Skeletal muscle tissue (tissue), 4 donors: ENCODE data around the gene ALDH3A2. TPM values are rescaled to one million over a fixed set of nuclear protein-coding genes. Genes with fewer than 3 reads are reported as not detected.

Experiments used
- H3K27ac ChIP-seq: one replicate; pipeline ENCODE4 v1.7.0; 2013; ENCODE audit warnings: mild to moderate bottlenecking, low read depth, low read length, inconsistent platforms
- H3K27me3 ChIP-seq, 3 donors: one replicate each; pipeline ENCODE4 v1.7.0; 2013; ENCODE audit warnings: low read length in 3 of 3; ENCODE audit not compliant: control insufficient read depth in 3 of 3, insufficient read depth in 3 of 3
- H3K36me3 ChIP-seq, 3 donors: one replicate each; pipeline ENCODE4 v1.7.0; 2013; ENCODE audit warnings: low read length in 3 of 3; ENCODE audit not compliant: control insufficient read depth in 3 of 3, insufficient read depth in 3 of 3
- H3K4me1 ChIP-seq, 3 donors: one replicate each; pipeline ENCODE4 v1.7.0; 2013; ENCODE audit warnings: low read length in 3 of 3, mild to moderate bottlenecking in 3 of 3; ENCODE audit not compliant: control insufficient read depth in 3 of 3, insufficient read depth in 3 of 3
- H3K4me3 ChIP-seq, 3 donors: one replicate each; pipeline ENCODE4 v1.7.0; 2013; ENCODE audit warnings: low read length in 3 of 3
- H3K9ac ChIP-seq, 3 donors: one replicate each; pipeline ENCODE4 v1.7.0; 2013; ENCODE audit warnings: low read length in 3 of 3, mild to moderate bottlenecking in 3 of 3, moderate library complexity in 2 of 3, low read depth in 1 of 3
- H3K9me3 ChIP-seq, 3 donors: one replicate each; pipeline ENCODE4 v1.7.0; 2013; ENCODE audit warnings: low read length in 3 of 3; ENCODE audit not compliant: control insufficient read depth in 3 of 3
- total RNA-seq: library from RNA; depleted of rRNA; stranded (reverse); fragments of >200 nt; gene quantifications from one replicate; pipeline ENCODE4 v1.2.3, GENCODE V29; 2014
- donor health status: Osteomylitis.

The ALDH3A2 gene
- total RNA-seq, 1 donor from 2014 or later: 63.7 TPM

DNA sequence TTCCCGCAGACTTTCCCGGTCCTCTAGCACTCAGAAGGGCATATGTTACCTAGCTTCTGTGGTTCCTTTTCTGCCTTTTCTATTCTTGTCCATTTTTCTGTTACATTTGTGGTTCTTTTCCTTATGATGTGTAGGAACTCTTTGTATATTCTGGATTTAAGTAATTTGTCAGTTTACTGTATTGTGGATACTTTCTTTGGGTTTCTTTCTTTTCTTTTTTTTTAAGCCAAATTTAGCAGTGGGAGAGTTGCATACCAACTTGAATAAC, 657 bp downstream of the ALDH3A2 start:
- Histone ChIP-seq H3K4me1 (peaks cover 30 to 43% (median 30%) of the 10 kb centered on the region in 3 donors), H3K9ac (peak overlapping the region; percentile 79 to 92 (median 92)), H3K9me3 (no peaks in the 10 kb centered on the region), H3K36me3 (peaks cover 0 to 5% (median 0%) of the 10 kb centered on the region in 3 donors), H3K27me3 (no peaks in the 10 kb centered on the region), H3K27ac (peak overlapping the region; percentile 90), H3K4me3 (peak overlapping the region; percentile 85 to 97 (median 95))

DNA sequence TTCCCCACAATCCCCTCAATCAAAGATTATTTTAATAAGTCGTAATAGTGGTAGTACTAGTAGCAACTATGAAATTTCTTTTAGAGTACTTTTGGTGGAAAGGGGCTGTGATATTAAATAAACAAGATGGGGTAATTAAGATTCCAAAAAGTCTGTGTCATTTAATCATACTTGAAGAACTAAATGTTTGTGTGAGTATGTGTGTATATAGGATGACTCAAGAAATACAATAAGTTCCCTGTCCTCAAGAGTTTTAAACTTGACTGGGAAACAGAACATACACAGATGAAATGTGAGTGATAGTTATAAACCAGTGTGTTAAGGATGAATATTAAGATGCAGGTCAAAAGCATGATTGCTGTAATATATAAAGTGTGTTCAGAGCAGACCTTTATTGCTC, 2.3 kb downstream of the ALDH3A2 start:
- Histone ChIP-seq H3K4me1 (peaks cover 29 to 41% (median 30%) of the 10 kb centered on the region in 3 donors), H3K27me3 (no peaks in the 10 kb centered on the region), H3K9me3 (no peaks in the 10 kb centered on the region), H3K4me3 (no peak overlapping the region), H3K27ac (no peak overlapping the region), H3K9ac (peak overlapping the region in 1 of 3 donors; percentile 48), H3K36me3 (peaks cover 5 to 17% (median 14%) of the 10 kb centered on the region in 3 donors)

DNA sequence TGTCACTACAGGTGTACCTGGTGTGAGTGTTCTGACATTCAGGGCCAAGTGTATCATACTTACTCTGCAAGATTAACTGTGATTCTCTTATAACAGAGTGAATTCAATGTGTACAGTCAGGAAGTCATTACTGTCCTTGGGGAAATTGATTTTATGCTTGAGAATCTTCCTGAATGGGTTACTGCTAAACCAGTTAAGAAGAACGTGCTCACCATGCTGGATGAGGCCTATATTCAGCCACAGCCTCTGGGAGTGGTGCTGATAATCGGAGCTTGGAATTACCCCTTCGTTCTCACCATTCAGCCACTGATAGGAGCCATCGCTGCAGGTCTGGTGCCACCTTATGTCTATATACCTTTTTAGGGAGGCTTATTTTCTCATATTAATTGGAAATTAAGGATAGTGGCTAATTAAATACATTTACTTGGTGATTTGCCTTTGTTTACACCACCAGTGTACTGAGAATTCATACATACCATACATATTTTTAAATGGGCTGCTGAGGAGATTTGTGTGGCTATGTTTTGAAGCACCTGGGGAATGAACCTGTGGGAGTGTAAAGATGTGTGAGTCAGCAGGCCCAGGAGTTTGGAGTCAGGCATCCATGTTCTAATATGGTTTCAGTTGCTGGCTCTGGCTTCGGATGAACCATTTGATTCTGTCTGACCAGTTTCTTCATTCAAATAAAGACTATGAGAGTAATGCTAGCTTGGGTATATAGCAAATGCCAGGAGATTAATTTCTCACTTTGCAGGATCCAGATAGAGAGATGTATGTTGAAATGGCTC, 3.1 kb downstream of the ALDH3A2 start:
- H3K27ac ChIP-seq: no peak overlapping the region
- no peaks in the 10 kb centered on the region for H3K9me3 ChIP-seq
- H3K4me1 ChIP-seq: peaks cover 27 to 37% (median 30%) of the 10 kb centered on the region in 3 donors
- no peaks in the 10 kb centered on the region for H3K27me3 ChIP-seq
- peak overlapping the region in 1 of 3 donors; percentile 24 for H3K4me3 ChIP-seq
- peaks cover 13 to 25% (median 22%) of the 10 kb centered on the region in 3 donors for H3K36me3 ChIP-seq
- H3K9ac ChIP-seq: no peak overlapping the region

DNA sequence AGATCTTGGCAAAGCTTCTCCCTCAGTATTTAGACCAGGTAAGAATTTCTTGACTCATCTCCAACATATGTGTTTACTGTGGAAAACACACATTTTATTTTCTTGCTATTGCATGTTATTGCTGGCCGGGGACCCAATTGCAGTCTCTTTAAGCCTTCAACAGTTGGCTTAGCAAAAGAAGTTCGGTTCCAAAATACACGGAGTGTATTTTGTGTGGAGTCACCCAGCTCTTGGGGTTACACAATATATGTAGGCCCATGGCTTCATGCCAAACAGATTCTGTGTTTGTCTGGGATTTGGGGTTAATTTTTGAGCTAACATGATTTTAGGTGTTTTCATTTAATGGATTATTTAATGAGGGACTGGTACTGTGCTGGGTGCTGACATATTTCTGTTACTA, 4.0 kb downstream of the ALDH3A2 start:
- H3K9ac ChIP-seq: no peak overlapping the region
- no peak overlapping the region for H3K4me3 ChIP-seq
- no peaks in the 10 kb centered on the region for H3K9me3 ChIP-seq
- peaks cover 18 to 32% (median 29%) of the 10 kb centered on the region in 3 donors for H3K36me3 ChIP-seq
- H3K27ac ChIP-seq: no peak overlapping the region
- H3K27me3 ChIP-seq: no peaks in the 10 kb centered on the region
- H3K4me1 ChIP-seq: peaks cover 21 to 28% (median 22%) of the 10 kb centered on the region in 3 donors

DNA sequence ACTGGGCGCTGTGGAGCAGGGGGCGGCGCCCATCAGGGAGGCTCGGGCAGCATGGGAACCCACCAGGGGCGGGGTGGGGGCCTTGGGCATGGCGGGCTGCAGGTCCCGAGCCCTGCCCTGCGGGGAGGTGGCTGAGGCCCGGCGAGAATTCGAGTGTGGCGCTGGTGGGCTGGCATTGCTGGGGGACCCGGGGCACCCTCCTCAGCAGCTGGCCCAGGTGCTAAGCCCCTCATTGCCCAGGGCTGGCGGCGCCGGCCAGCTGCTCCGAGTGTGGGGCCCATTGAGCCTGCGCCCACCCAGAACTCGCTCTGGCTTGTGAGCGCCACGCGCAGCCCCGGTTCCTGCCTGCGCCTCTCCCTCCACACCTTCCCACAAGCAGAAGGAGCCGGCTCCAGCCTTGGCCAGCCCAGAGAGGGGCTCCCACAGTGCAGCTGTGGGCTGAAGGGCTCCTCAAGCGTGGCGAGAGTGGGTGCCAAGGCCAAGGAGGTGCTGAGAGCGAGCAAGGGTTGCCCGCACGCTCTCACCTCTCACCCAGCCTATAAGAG, 5.9 kb downstream of the ALDH3A2 start:
- no peak overlapping the region for H3K4me3 ChIP-seq
- H3K4me1 ChIP-seq: peaks cover 18 to 23% (median 21%) of the 10 kb centered on the region in 3 donors
- H3K27ac ChIP-seq: no peak overlapping the region
- no peaks in the 10 kb centered on the region for H3K9me3 ChIP-seq
- no peak overlapping the region for H3K9ac ChIP-seq
- H3K27me3 ChIP-seq: no peaks in the 10 kb centered on the region
- peaks cover 18 to 38% (median 29%) of the 10 kb centered on the region in 3 donors for H3K36me3 ChIP-seq

DNA sequence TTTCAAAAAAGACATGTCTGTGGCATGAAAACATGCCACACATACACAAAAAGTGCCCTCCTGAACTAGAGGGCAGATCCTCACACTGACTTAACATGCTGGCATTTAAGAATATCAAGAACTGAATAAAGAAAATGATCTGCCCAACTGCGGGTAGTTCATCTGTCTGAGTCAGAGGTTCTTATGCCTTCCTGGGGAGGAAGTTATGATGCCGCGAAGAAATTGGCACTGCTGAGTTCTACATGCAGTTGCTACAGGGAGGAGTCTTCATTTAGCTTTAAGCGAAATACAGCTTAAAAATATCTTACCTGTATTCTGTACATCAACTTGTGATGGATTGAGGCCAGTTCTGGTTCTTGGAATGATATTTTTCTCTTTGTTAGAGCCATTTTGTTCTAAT, 6.3 kb downstream of the ALDH3A2 start:
- Histone ChIP-seq H3K36me3 (peaks cover 18 to 38% (median 29%) of the 10 kb centered on the region in 3 donors), H3K4me3 (no peak overlapping the region)

DNA sequence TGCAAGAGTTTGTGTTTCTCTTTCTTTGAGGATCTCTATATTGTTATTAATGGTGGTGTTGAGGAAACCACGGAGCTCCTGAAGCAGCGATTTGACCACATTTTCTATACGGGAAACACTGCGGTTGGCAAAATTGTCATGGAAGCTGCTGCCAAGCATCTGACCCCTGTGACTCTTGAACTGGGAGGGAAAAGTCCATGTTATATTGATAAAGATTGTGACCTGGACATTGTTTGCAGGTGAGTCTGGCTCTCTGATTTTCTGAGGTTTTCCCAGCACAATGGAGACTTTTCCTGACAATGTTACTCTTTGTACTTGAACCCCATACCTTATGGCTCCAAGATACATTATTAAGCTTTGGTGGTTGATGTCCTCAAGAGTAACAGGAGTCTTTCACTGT, 7.8 kb downstream of the ALDH3A2 start:
- Histone ChIP-seq H3K27me3 (no peaks in the 10 kb centered on the region), H3K36me3 (peaks cover 18 to 39% (median 32%) of the 10 kb centered on the region in 3 donors), H3K9me3 (no peaks in the 10 kb centered on the region), H3K27ac (no peak overlapping the region), H3K4me1 (peaks cover 17 to 22% (median 17%) of the 10 kb centered on the region in 3 donors), H3K9ac (no peak overlapping the region), H3K4me3 (no peak overlapping the region)

More for the DNA sequence above, 6.3 kb downstream of the ALDH3A2 start:
- Histone ChIP-seq H3K9me3 (no peaks in the 10 kb centered on the region), H3K9ac (no peak overlapping the region), H3K27me3 (no peaks in the 10 kb centered on the region), H3K27ac (no peak overlapping the region), H3K4me1 (peaks cover 17 to 24% (median 24%) of the 10 kb centered on the region in 3 donors)

DNA sequence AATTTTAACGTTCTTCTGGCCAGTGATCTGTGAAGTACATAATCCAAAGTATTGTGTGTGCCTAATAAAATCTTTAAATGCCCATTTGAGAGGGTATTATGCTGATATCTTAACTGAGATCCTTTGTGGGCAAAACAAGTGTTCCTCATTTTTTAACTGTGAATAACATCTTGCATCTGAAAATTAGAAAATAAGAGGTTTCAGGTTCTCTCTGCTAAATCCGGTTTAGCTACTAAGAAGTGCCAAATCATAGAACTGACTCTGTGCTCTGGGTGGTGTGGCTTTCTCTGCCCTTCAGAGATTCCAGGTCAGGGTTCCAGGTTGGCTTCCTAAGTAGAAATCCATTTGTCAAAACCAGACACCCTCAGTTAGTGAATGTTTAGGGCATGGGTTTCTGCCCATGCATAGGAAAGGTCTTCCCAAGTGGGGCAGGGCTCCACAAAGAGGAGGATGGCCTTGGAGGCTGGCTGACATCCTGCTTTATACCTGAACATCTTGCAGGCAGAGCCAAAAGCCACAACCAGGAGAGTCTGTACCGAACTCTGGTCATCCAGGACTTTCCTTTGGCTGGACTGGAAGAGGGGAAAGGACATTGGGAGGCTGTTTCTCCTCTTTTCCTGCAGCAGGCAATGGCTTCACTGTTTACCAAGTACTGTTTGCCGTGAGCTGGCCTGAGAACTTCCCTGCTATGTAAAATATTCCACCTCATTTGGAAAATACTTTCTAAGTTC, 8.5 kb downstream of the ALDH3A2 start:
- H3K4me3 ChIP-seq: no peak overlapping the region
- peaks cover 12 to 15% (median 12%) of the 10 kb centered on the region in 3 donors for H3K4me1 ChIP-seq
- peaks cover 20 to 43% (median 32%) of the 10 kb centered on the region in 3 donors for H3K36me3 ChIP-seq

DNA sequence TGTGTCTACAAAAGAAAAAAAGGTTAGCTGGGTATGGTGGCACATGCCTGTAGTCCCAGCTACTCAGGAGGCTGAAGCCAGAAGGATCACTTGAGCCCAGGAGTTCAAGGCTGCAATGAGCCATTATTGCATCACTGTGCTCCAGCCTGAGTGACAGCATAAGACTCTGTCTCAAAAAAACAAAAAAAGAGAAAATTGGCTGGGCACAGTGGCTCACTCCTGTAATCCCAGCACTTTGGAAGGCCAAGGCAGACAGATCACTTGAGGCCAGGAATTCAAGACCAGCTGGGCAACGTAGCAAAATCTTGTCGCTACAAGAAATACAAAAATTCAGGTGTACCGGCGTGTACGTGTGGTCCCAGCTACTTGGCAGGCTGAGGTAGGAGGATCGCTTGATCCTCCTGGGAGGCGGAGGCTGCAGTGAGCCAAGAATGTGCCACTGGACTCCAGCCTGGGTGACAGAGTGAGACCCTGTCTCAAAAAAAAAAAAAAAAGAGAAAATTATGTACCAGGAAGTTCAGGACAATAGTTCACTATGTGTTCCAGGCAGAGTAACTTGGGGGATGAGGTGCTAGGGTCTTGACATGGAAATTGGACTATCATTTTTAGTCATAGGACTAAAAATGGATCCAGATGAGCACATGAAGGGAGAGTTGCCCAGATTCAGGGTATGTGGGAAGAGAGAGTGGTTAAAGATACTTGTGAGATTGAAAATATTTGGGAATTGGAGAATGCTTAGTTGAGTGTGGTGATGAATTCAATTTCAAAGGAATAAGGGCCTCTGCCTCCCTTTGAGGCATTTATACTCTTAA, 11.0 kb downstream of the ALDH3A2 start:
- H3K36me3 ChIP-seq: peaks cover 29 to 55% (median 48%) of the 10 kb centered on the region in 3 donors
- H3K9ac ChIP-seq: no peak overlapping the region
- no peaks in the 10 kb centered on the region for H3K27me3 ChIP-seq
- no peaks in the 10 kb centered on the region for H3K9me3 ChIP-seq
- no peak overlapping the region for H3K27ac ChIP-seq
- H3K4me3 ChIP-seq: no peak overlapping the region
- H3K4me1 ChIP-seq: peaks cover 15 to 19% (median 15%) of the 10 kb centered on the region in 3 donors

More for the DNA sequence above, 8.5 kb downstream of the ALDH3A2 start:
- Histone ChIP-seq H3K9me3 (no peaks in the 10 kb centered on the region), H3K9ac (no peak overlapping the region), H3K27me3 (no peaks in the 10 kb centered on the region), H3K27ac (no peak overlapping the region)
